Left hindlimb (tissue), 1 donor: ENCODE results near the gene DIAPH2.

ENCODE experiments used
- DNase-seq: peaks from one replicate; pipeline ENCODE4 v3.0.0-alpha.2; 2018

DIAPH2 gene

GRCh38 chrX:96982161-96982560 is 297.5 kb downstream of the DIAPH2 start:
- DNase-seq = no peak

- DNase-seq = no peak
These were observed 299.9 kb downstream of the DIAPH2 start for GRCh38 chrX:96984538-96984937.

GRCh38 chrX:96985046-96985445 is 300.4 kb downstream of the DIAPH2 start:
- DNase-seq = no peak

- DNase-seq = no peak
These were observed 302.6 kb downstream of the DIAPH2 start for GRCh38 chrX:96987228-96987627.

- DNase-seq = no peak
These were observed 305.4 kb downstream of the DIAPH2 start for GRCh38 chrX:96989830-96990571.

- DNase-seq = no peak
These were observed 309.5 kb downstream of the DIAPH2 start for GRCh38 chrX:96994093-96994492.

GRCh38 chrX:96997196-96997595 is 312.6 kb downstream of the DIAPH2 start:
- no peak for DNase-seq

GRCh38 chrX:97000682-97001368 is 316.2 kb downstream of the DIAPH2 start:
- no peak for DNase-seq

- no peak for DNase-seq
These were observed 321.5 kb downstream of the DIAPH2 start for GRCh38 chrX:97006167-97006566.

- DNase-seq = no peak
These were observed 324.7 kb downstream of the DIAPH2 start for GRCh38 chrX:97009391-97009790.

- no peak for DNase-seq
These were observed 326.9 kb downstream of the DIAPH2 start for GRCh38 chrX:97011540-97011939.

- DNase-seq = no peak
These were observed 331.5 kb downstream of the DIAPH2 start for GRCh38 chrX:97016106-97016505.

- no peak for DNase-seq
These were observed 337.0 kb downstream of the DIAPH2 start for GRCh38 chrX:97021680-97022079.

- no peak for DNase-seq
These were observed 341.8 kb downstream of the DIAPH2 start for GRCh38 chrX:97026406-97026805.

GRCh38 chrX:97027384-97027922 is 342.8 kb downstream of the DIAPH2 start:
- no peak for DNase-seq

GRCh38 chrX:97030463-97030862 is 345.8 kb downstream of the DIAPH2 start:
- DNase-seq = no peak

GRCh38 chrX:97030947-97031346 is 346.3 kb downstream of the DIAPH2 start:
- DNase-seq = no peak

GRCh38 chrX:97039363-97040029 is 354.9 kb downstream of the DIAPH2 start:
- DNase-seq = no peak

GRCh38 chrX:97045470-97045869 is 360.8 kb downstream of the DIAPH2 start:
- no peak for DNase-seq

GRCh38 chrX:97046867-97047266 is 362.2 kb downstream of the DIAPH2 start:
- DNase-seq = no peak

- no peak for DNase-seq
These were observed 365.8 kb downstream of the DIAPH2 start for GRCh38 chrX:97050392-97050791.

GRCh38 chrX:97057349-97057909 is 372.8 kb downstream of the DIAPH2 start:
- DNase-seq = no peak

GRCh38 chrX:97060020-97060419 is 375.4 kb downstream of the DIAPH2 start:
- no peak for DNase-seq
